T-helper 17 cell (primary cell): ENCODE measurements around the gene MYO16. TPM values are rescaled to one million over a fixed set of nuclear protein-coding genes. Genes with fewer than 3 reads are reported as not detected.
"Not testable (repeated sequence)": the region's sequence is repeated elsewhere in the genome, so short reads cannot be mapped to it uniquely, and the experiment has no call there.

Experiments used
- ATAC-seq: fragments of 150-1000 bp; cut with Tn5 transposase; 2 replicates; pipeline ENCODE4 v1.10.0; 2021; ENCODE audit warnings: mild to moderate bottlenecking, moderate library complexity
- DNase-seq, 3 donors: peaks; one replicate each; pipeline versions ENCODE4 v3.0.0 to v3.0.0-alpha.2; 2020 to 2021
- H3K9me3 ChIP-seq: one replicate; pipeline ENCODE4 v1.7.0; 2013; ENCODE audit warnings: low read length, mild to moderate bottlenecking; ENCODE audit not compliant: control insufficient read depth, poor library complexity, severe bottlenecking
- H3K27ac Mint-ChIP-seq: one replicate; pipeline ENCODE4 v1.8.0; 2022; ENCODE audit warnings: mild to moderate bottlenecking, moderate library complexity, mixed read lengths
- H3K27me3 Mint-ChIP-seq: one replicate; pipeline ENCODE4 v1.8.0; 2022; ENCODE audit warnings: mixed read lengths
- H3K36me3 Mint-ChIP-seq: one replicate; pipeline ENCODE4 v1.8.0; 2022; ENCODE audit warnings: low read depth, mixed read lengths
- H3K4me1 Mint-ChIP-seq: one replicate; pipeline ENCODE4 v1.8.0; 2022; ENCODE audit warnings: mild to moderate bottlenecking, mixed read lengths
- H3K4me3 Mint-ChIP-seq: one replicate; pipeline ENCODE4 v1.8.0; 2022; ENCODE audit warnings: mild to moderate bottlenecking, moderate library complexity, mixed read lengths
- total RNA-seq, 4 donors: library from RNA in 2 of 4; stranded (reverse) in 2 of 4; gene quantifications; one replicate each; pipeline ENCODE4 v1.2.3 and lab custom pipeline; 2022 to 2026

The MYO16 gene
- total RNA-seq, 2 donors from 2014 or later: 0.42 to 0.45 TPM

GRCh38 chr13:108981407-108981806 is 352.0 kb downstream of the MYO16 start:
- Mint-ChIP-seq H3K4me1 (peaks cover 2% of the 10 kb centered on the region), H3K27me3 (peaks cover 58% of the 10 kb centered on the region), H3K27ac (no peak overlapping the region), H3K36me3 (peaks cover 4% of the 10 kb centered on the region), H3K4me3 (no peak overlapping the region)
- DNase-seq (no peak), ATAC-seq (no peak)
- no peaks in the 10 kb centered on the region for H3K9me3 ChIP-seq

GRCh38 chr13:108983273-108983672 is 353.9 kb downstream of the MYO16 start:
- H3K4me3 Mint-ChIP-seq: no peak overlapping the region
- ATAC-seq (no peak), DNase-seq (no peak)
- peaks cover 4% of the 10 kb centered on the region for H3K36me3 Mint-ChIP-seq
- peaks cover 49% of the 10 kb centered on the region for H3K27me3 Mint-ChIP-seq
- H3K9me3 ChIP-seq: no peaks in the 10 kb centered on the region
- peaks cover 2% of the 10 kb centered on the region for H3K4me1 Mint-ChIP-seq
- H3K27ac Mint-ChIP-seq: no peak overlapping the region

GRCh38 chr13:108984251-108984920 is 355.0 kb downstream of the MYO16 start:
- H3K36me3 Mint-ChIP-seq: peaks cover 2% of the 10 kb centered on the region
- H3K9me3 ChIP-seq: no peaks in the 10 kb centered on the region
- no peak for ATAC-seq
- H3K4me3 Mint-ChIP-seq: no peak overlapping the region
- no peak for DNase-seq
- H3K27me3 Mint-ChIP-seq: peaks cover 44% of the 10 kb centered on the region
- no peak overlapping the region for H3K27ac Mint-ChIP-seq
- H3K4me1 Mint-ChIP-seq: peaks cover 2% of the 10 kb centered on the region

GRCh38 chr13:108985166-108985565 is 355.8 kb downstream of the MYO16 start:
- Mint-ChIP-seq H3K4me1 (peaks cover 5% of the 10 kb centered on the region), H3K27me3 (peaks cover 44% of the 10 kb centered on the region), H3K4me3 (no peak overlapping the region), H3K36me3 (peaks cover 2% of the 10 kb centered on the region), H3K27ac (no peak overlapping the region)
- ATAC-seq (no peak), DNase-seq (no peak)
- no peaks in the 10 kb centered on the region for H3K9me3 ChIP-seq

- DNase-seq (no peak), ATAC-seq (no peak)
- no peaks in the 10 kb centered on the region for H3K9me3 ChIP-seq
- H3K27me3 Mint-ChIP-seq: peaks cover 34% of the 10 kb centered on the region
- H3K36me3 Mint-ChIP-seq: peaks cover 2% of the 10 kb centered on the region
- no peak overlapping the region for H3K4me3 Mint-ChIP-seq
- H3K27ac Mint-ChIP-seq: no peak overlapping the region
- peaks cover 5% of the 10 kb centered on the region for H3K4me1 Mint-ChIP-seq
These were observed 358.1 kb downstream of the MYO16 start for GRCh38 chr13:108987517-108987916.

- H3K9me3 ChIP-seq: no peaks in the 10 kb centered on the region
- DNase-seq: no peak
- no peak for ATAC-seq
- Mint-ChIP-seq H3K27ac (no peak overlapping the region), H3K36me3 (peaks cover 2% of the 10 kb centered on the region), H3K27me3 (peaks cover 33% of the 10 kb centered on the region), H3K4me1 (peaks cover 5% of the 10 kb centered on the region), H3K4me3 (no peak overlapping the region)
These were observed 358.5 kb downstream of the MYO16 start for GRCh38 chr13:108987944-108988343.

GRCh38 chr13:108991416-108991815 is 362.0 kb downstream of the MYO16 start:
- H3K27ac Mint-ChIP-seq, H3K9me3 ChIP-seq, ATAC-seq, H3K27me3 Mint-ChIP-seq, H3K36me3 Mint-ChIP-seq, H3K4me1 Mint-ChIP-seq, H3K4me3 Mint-ChIP-seq, DNase-seq: not testable (repeated sequence)

- no peaks in the 10 kb centered on the region for H3K9me3 ChIP-seq
These were observed 363.9 kb downstream of the MYO16 start for GRCh38 chr13:108993346-108993745.

GRCh38 chr13:108996430-108996829 is 367.0 kb downstream of the MYO16 start:
- ATAC-seq: no peak
- no peak for DNase-seq
- H3K4me1 Mint-ChIP-seq: no peaks in the 10 kb centered on the region
- H3K27ac Mint-ChIP-seq: no peak overlapping the region
- H3K36me3 Mint-ChIP-seq: no peaks in the 10 kb centered on the region
- H3K27me3 Mint-ChIP-seq: peaks cover 4% of the 10 kb centered on the region
- no peaks in the 10 kb centered on the region for H3K9me3 ChIP-seq
- H3K4me3 Mint-ChIP-seq: no peak overlapping the region

More at GRCh38 chr13:108993346-108993745, 363.9 kb downstream of the MYO16 start:
- DNase-seq (no peak), ATAC-seq (no peak)
- Mint-ChIP-seq H3K36me3 (no peaks in the 10 kb centered on the region), H3K27me3 (peaks cover 4% of the 10 kb centered on the region), H3K27ac (no peak overlapping the region), H3K4me3 (no peak overlapping the region), H3K4me1 (peaks cover 3% of the 10 kb centered on the region)

GRCh38 chr13:109000207-109000606 is 370.8 kb downstream of the MYO16 start:
- DNase-seq (no peak), ATAC-seq (no peak)
- no peaks in the 10 kb centered on the region for H3K4me1 Mint-ChIP-seq
- peaks cover 4% of the 10 kb centered on the region for H3K27me3 Mint-ChIP-seq
- H3K36me3 Mint-ChIP-seq: no peaks in the 10 kb centered on the region
- no peaks in the 10 kb centered on the region for H3K9me3 ChIP-seq
- no peak overlapping the region for H3K27ac Mint-ChIP-seq
- no peak overlapping the region for H3K4me3 Mint-ChIP-seq

GRCh38 chr13:109002934-109003333 is 373.5 kb downstream of the MYO16 start:
- ATAC-seq: no peak
- DNase-seq: no peak
- no peaks in the 10 kb centered on the region for H3K27me3 Mint-ChIP-seq

GRCh38 chr13:109007946-109008345 is 378.5 kb downstream of the MYO16 start:
- no peaks in the 10 kb centered on the region for H3K9me3 ChIP-seq
- no peak overlapping the region for H3K4me3 Mint-ChIP-seq
- peaks cover 5% of the 10 kb centered on the region for H3K27me3 Mint-ChIP-seq

More at GRCh38 chr13:109002934-109003333, 373.5 kb downstream of the MYO16 start:
- Mint-ChIP-seq H3K4me1 (no peaks in the 10 kb centered on the region), H3K4me3 (no peak overlapping the region), H3K36me3 (no peaks in the 10 kb centered on the region), H3K27ac (no peak overlapping the region)
- H3K9me3 ChIP-seq: no peaks in the 10 kb centered on the region

GRCh38 chr13:109009756-109010155 is 380.3 kb downstream of the MYO16 start:
- DNase-seq (no peak), ATAC-seq (no peak)
- peaks cover 5% of the 10 kb centered on the region for H3K27me3 Mint-ChIP-seq
- H3K9me3 ChIP-seq: no peaks in the 10 kb centered on the region
- no peaks in the 10 kb centered on the region for H3K36me3 Mint-ChIP-seq
- H3K4me3 Mint-ChIP-seq: no peak overlapping the region
- H3K4me1 Mint-ChIP-seq: no peaks in the 10 kb centered on the region
- H3K27ac Mint-ChIP-seq: no peak overlapping the region

More at GRCh38 chr13:109007946-109008345, 378.5 kb downstream of the MYO16 start:
- Mint-ChIP-seq H3K4me1 (no peaks in the 10 kb centered on the region), H3K36me3 (no peaks in the 10 kb centered on the region), H3K27ac (no peak overlapping the region)
- DNase-seq: no peak
- ATAC-seq: no peak

GRCh38 chr13:109010912-109011311 is 381.5 kb downstream of the MYO16 start:
- peaks cover 5% of the 10 kb centered on the region for H3K27me3 Mint-ChIP-seq
- no peak overlapping the region for H3K4me3 Mint-ChIP-seq
- H3K9me3 ChIP-seq: no peaks in the 10 kb centered on the region
- no peak overlapping the region for H3K27ac Mint-ChIP-seq
- no peaks in the 10 kb centered on the region for H3K36me3 Mint-ChIP-seq
- ATAC-seq (no peak), DNase-seq (no peak)
- H3K4me1 Mint-ChIP-seq: no peaks in the 10 kb centered on the region
